WTC11 (cell line): ENCODE results near the gene SLC35F2. TPM values are rescaled to one million over a fixed set of nuclear protein-coding genes. Genes with fewer than 3 reads are reported as not detected.

ENCODE experiments used
- ATAC-seq: fragments of 200-7000 bp; cut with Tn5 transposase; 2 replicates; pipeline ENCODE4 v1.10.0; 2021; ENCODE audit warnings: mild to moderate bottlenecking, moderate library complexity
- CTCF ChIA-PET: fragments of 300-600 bp; sonication (Branson Sonifier 250); formaldehyde crosslinking; loops from one replicate; lab custom pipeline; 2021; ENCODE audit warnings: antibody characterized with exemption; lab: Charles Lee
- POLR2A ChIA-PET: fragments of 350-600 bp; sonication (Branson Sonifier 250); formaldehyde crosslinking; loops from one replicate; lab custom pipeline; 2021; ENCODE audit warnings: antibody characterized with exemption; lab: Charles Lee
- DNase-seq: peaks from one replicate; pipeline ENCODE4 v3.0.0; 2021; ENCODE audit warnings: low spot score
- H3K27ac Mint-ChIP-seq: 2 replicates; pipeline ENCODE4 v1.8.0; 2021; ENCODE audit warnings: mixed read lengths
- H3K27me3 Mint-ChIP-seq: 2 replicates; pipeline ENCODE4 v1.8.0; 2021; ENCODE audit warnings: low read depth, mild to moderate bottlenecking, moderate library complexity, mixed read lengths
- H3K36me3 Mint-ChIP-seq: 2 replicates; pipeline ENCODE4 v1.8.0; 2021; ENCODE audit warnings: mixed read lengths
- H3K4me1 Mint-ChIP-seq: 2 replicates; pipeline ENCODE4 v1.8.0; 2022; ENCODE audit warnings: mixed read lengths
- H3K4me3 Mint-ChIP-seq: 2 replicates; pipeline ENCODE4 v1.8.0; 2021; ENCODE audit warnings: mild to moderate bottlenecking, moderate library complexity, mixed read lengths
- H3K9me3 Mint-ChIP-seq: 2 replicates; pipeline ENCODE4 v1.8.0; 2021; ENCODE audit warnings: mixed read lengths
- ARID4B ChIP-seq: sonication (generic); formaldehyde crosslinking; IDR thresholded peaks from 2 replicates; pipeline ENCODE4 v1.8.0; 2023; ENCODE audit warnings: missing genetic modification reagents, mild to moderate bottlenecking, borderline replicate concordance
- CDX4 ChIP-seq: fragments of 250-450 bp; sonication (Bioruptor Pico); IDR thresholded peaks from 2 replicates; pipeline ENCODE4 v1.9.0; 2021; ENCODE audit warnings: moderate library complexity, mild to moderate bottlenecking, inconsistent platforms, borderline replicate concordance
- E2F4 ChIP-seq: sonication (generic); formaldehyde crosslinking; IDR thresholded peaks from 2 replicates; pipeline ENCODE4 v1.8.1; 2022; ENCODE audit warnings: low read depth, mild to moderate bottlenecking, moderate library complexity, missing genetic modification reagents, borderline replicate concordance
- ERG ChIP-seq: fragments of 250-450 bp; sonication (Bioruptor Pico); IDR thresholded peaks from 2 replicates; pipeline ENCODE4 v1.8.0; 2021; ENCODE audit warnings: mild to moderate bottlenecking
- ETV6 ChIP-seq: sonication (generic); formaldehyde crosslinking; IDR thresholded peaks from 2 replicates; pipeline ENCODE4 v1.8.1; 2022; ENCODE audit warnings: mild to moderate bottlenecking, missing genetic modification reagents
- IRF2 ChIP-seq: sonication (generic); formaldehyde crosslinking; IDR thresholded peaks from 2 replicates; pipeline ENCODE4 v1.8.0; 2022; ENCODE audit warnings: low read depth, missing genetic modification reagents, borderline replicate concordance
- MXD4 ChIP-seq: fragments of 250-450 bp; sonication (Bioruptor Pico); IDR thresholded peaks from 2 replicates; pipeline ENCODE4 v1.8.0; 2021; ENCODE audit warnings: mild to moderate bottlenecking, moderate library complexity, borderline replicate concordance
- PRDM15 ChIP-seq: sonication (generic); formaldehyde crosslinking; IDR thresholded peaks from 2 replicates; pipeline ENCODE4 v1.8.0; 2022; ENCODE audit warnings: missing genetic modification reagents
- PREB ChIP-seq: sonication (generic); formaldehyde crosslinking; IDR thresholded peaks from 2 replicates; pipeline ENCODE4 v1.8.1; 2022; ENCODE audit warnings: mild to moderate bottlenecking, missing genetic modification reagents, moderate library complexity, borderline replicate concordance
- SOX15 ChIP-seq: fragments of 250-450 bp; sonication (Bioruptor Pico); IDR thresholded peaks from 2 replicates; pipeline ENCODE4 v1.9.0; 2021; ENCODE audit warnings: mild to moderate bottlenecking
- STAT6 ChIP-seq: sonication (generic); formaldehyde crosslinking; conservative IDR thresholded peaks from 2 replicates; pipeline ENCODE4 v1.8.1; 2023; ENCODE audit warnings: mild to moderate bottlenecking, low read depth, missing genetic modification reagents, moderate library complexity
- ZNF121 ChIP-seq: sonication (generic); formaldehyde crosslinking; IDR thresholded peaks from 2 replicates; pipeline ENCODE4 v1.8.0; 2023; ENCODE audit warnings: missing genetic modification reagents
- total RNA-seq: library from RNA; stranded (reverse); gene quantifications from 3 replicates; pipeline ENCODE4 v1.2.3, GENCODE V29; 2021

SLC35F2 gene
- total RNA-seq, 1 experiment from 2014 or later, result 27.1 TPM

GRCh38 chr11:107780775-107781174, 77.8 kb downstream of the SLC35F2 start:
- no peak overlapping the region for H3K27ac Mint-ChIP-seq
- no peaks in the 10 kb centered on the region for H3K4me1 Mint-ChIP-seq
- DNase-seq (no peak), ATAC-seq (no peak)
- no peak overlapping the region for H3K4me3 Mint-ChIP-seq
- TF ChIP-seq PRDM15 (CRISPR knock-in tag) (no peak), SOX15 (CRISPR knock-in tag) (no peak), CDX4 (CRISPR knock-in tag) (no peak), IRF2 (no peak), PREB (CRISPR knock-in tag) (no peak), ETV6 (CRISPR knock-in tag) (no peak), ZNF121 (CRISPR knock-in tag) (no peak)
- no peaks in the 10 kb centered on the region for H3K36me3 Mint-ChIP-seq
- ChIA-PET CTCF (no interaction called here), POLR2A (no interaction called here)
- no peaks in the 10 kb centered on the region for H3K27me3 Mint-ChIP-seq
- no peaks in the 10 kb centered on the region for H3K9me3 Mint-ChIP-seq

GRCh38 chr11:107780136-107780535, 78.5 kb downstream of the SLC35F2 start:
- CTCF ChIA-PET, result interaction anchor here (0.6 kb wide), 1 partner anchor 657 kb away, joined by 4 read pairs; no protein-coding TSS in a partner anchor
- no peak overlapping the region for H3K27ac Mint-ChIP-seq
- no peaks in the 10 kb centered on the region for H3K27me3 Mint-ChIP-seq
- H3K4me3 Mint-ChIP-seq, result no peak overlapping the region
- no peak for ATAC-seq
- H3K36me3 Mint-ChIP-seq, result no peaks in the 10 kb centered on the region
- DNase-seq, result no peak
- POLR2A ChIA-PET, result no interaction called here
- H3K9me3 Mint-ChIP-seq, result no peaks in the 10 kb centered on the region
- H3K4me1 Mint-ChIP-seq, result no peaks in the 10 kb centered on the region
- no peak for TF ChIP-seq PREB (CRISPR knock-in tag)
- TF ChIP-seq STAT6 (CRISPR knock-in tag), result no peak
- no peak for TF ChIP-seq ERG (CRISPR knock-in tag)
- TF ChIP-seq MXD4 (CRISPR knock-in tag), result no peak
- no peak for TF ChIP-seq ARID4B
- no peak for TF ChIP-seq E2F4 (CRISPR knock-in tag)
- TF ChIP-seq PRDM15 (CRISPR knock-in tag), result no peak
